ENCODE measurements around the gene CHRNE.

DNA sequence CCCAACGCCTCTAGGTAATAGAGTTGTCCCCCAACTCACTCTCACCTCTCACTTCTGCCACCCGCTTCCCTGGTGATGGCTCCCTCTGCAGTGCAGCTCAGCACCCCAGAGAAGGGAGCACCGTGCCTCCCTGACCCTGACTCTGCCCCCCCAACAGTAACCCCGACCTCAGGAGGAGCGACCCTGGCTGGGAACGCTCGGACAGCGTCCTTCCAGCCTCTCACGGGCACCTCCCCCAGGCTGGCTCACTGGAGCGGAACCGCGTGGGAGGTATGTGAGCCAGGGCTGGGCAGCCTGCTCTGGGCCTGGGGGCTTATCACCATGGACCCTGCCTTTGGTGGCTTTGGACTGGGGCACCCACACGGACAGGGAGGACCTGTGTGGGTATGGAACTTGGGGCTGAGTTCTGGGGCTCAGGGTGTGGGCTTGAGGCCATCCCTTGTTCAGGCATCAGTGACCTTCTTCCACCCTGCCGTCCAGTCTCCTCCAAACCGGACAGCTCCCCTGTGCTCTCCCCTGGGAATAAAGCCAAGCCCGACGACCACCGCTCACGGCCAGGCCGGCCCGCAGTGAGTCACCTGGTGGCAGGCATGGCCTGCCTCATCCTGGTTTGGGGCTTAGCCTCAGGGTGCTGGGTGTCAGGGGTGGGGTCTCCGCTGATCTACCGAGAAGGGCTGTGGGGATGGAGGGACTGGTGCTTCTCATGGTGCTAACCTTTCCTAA, 10.2 kb downstream of the CHRNE start:
- TF ChIP-seq, protein P1, sequence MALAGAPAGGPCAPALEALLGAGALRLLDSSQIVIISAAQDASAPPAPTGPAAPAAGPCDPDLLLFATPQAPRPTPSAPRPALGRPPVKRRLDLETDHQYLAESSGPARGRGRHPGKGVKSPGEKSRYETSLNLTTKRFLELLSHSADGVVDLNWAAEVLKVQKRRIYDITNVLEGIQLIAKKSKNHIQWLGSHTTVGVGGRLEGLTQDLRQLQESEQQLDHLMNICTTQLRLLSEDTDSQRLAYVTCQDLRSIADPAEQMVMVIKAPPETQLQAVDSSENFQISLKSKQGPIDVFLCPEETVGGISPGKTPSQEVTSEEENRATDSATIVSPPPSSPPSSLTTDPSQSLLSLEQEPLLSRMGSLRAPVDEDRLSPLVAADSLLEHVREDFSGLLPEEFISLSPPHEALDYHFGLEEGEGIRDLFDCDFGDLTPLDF (CRISPR knock-in tag; IDR thresholded peaks at IDR 0.05), result no peak
- no peak for TF ChIP-seq ZNF709 (CRISPR knock-in tag; IDR thresholded peaks at IDR 0.05)
- TF ChIP-seq, protein P2, sequence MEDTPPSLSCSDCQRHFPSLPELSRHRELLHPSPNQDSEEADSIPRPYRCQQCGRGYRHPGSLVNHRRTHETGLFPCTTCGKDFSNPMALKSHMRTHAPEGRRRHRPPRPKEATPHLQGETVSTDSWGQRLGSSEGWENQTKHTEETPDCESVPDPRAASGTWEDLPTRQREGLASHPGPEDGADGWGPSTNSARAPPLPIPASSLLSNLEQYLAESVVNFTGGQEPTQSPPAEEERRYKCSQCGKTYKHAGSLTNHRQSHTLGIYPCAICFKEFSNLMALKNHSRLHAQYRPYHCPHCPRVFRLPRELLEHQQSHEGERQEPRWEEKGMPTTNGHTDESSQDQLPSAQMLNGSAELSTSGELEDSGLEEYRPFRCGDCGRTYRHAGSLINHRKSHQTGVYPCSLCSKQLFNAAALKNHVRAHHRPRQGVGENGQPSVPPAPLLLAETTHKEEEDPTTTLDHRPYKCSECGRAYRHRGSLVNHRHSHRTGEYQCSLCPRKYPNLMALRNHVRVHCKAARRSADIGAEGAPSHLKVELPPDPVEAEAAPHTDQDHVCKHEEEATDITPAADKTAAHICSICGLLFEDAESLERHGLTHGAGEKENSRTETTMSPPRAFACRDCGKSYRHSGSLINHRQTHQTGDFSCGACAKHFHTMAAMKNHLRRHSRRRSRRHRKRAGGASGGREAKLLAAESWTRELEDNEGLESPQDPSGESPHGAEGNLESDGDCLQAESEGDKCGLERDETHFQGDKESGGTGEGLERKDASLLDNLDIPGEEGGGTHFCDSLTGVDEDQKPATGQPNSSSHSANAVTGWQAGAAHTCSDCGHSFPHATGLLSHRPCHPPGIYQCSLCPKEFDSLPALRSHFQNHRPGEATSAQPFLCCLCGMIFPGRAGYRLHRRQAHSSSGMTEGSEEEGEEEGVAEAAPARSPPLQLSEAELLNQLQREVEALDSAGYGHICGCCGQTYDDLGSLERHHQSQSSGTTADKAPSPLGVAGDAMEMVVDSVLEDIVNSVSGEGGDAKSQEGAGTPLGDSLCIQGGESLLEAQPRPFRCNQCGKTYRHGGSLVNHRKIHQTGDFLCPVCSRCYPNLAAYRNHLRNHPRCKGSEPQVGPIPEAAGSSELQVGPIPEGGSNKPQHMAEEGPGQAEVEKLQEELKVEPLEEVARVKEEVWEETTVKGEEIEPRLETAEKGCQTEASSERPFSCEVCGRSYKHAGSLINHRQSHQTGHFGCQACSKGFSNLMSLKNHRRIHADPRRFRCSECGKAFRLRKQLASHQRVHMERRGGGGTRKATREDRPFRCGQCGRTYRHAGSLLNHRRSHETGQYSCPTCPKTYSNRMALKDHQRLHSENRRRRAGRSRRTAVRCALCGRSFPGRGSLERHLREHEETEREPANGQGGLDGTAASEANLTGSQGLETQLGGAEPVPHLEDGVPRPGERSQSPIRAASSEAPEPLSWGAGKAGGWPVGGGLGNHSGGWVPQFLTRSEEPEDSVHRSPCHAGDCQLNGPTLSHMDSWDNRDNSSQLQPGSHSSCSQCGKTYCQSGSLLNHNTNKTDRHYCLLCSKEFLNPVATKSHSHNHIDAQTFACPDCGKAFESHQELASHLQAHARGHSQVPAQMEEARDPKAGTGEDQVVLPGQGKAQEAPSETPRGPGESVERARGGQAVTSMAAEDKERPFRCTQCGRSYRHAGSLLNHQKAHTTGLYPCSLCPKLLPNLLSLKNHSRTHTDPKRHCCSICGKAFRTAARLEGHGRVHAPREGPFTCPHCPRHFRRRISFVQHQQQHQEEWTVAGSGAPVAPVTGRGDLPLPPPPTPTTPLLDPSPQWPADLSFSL (CRISPR knock-in tag; IDR thresholded peaks at IDR 0.05), result no peak
- no peak for TF ChIP-seq HOXA7 (CRISPR knock-in tag; IDR thresholded peaks at IDR 0.05)
- no peak for TF ChIP-seq RXRA (CRISPR knock-in tag; IDR thresholded peaks at IDR 0.05)
- no peak for TF ChIP-seq SMAD1 (CRISPR knock-in tag; IDR thresholded peaks at IDR 0.05; ENCODE audit: borderline replicate concordance, low read depth)
- no peak for TF ChIP-seq TOPORS (CRISPR knock-in tag; IDR thresholded peaks at IDR 0.05)
- TF ChIP-seq, protein P3, sequence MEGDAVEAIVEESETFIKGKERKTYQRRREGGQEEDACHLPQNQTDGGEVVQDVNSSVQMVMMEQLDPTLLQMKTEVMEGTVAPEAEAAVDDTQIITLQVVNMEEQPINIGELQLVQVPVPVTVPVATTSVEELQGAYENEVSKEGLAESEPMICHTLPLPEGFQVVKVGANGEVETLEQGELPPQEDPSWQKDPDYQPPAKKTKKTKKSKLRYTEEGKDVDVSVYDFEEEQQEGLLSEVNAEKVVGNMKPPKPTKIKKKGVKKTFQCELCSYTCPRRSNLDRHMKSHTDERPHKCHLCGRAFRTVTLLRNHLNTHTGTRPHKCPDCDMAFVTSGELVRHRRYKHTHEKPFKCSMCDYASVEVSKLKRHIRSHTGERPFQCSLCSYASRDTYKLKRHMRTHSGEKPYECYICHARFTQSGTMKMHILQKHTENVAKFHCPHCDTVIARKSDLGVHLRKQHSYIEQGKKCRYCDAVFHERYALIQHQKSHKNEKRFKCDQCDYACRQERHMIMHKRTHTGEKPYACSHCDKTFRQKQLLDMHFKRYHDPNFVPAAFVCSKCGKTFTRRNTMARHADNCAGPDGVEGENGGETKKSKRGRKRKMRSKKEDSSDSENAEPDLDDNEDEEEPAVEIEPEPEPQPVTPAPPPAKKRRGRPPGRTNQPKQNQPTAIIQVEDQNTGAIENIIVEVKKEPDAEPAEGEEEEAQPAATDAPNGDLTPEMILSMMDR (CRISPR knock-in tag; IDR thresholded peaks at IDR 0.05), result no peak
- no peak for TF ChIP-seq ZNF121 (CRISPR knock-in tag; IDR thresholded peaks at IDR 0.05)
- TF ChIP-seq, protein P4, sequence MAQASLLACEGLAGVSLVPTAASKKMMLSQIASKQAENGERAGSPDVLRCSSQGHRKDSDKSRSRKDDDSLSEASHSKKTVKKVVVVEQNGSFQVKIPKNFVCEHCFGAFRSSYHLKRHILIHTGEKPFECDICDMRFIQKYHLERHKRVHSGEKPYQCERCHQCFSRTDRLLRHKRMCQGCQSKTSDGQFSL (CRISPR knock-in tag; IDR thresholded peaks at IDR 0.05), result no peak
- no peak for TF ChIP-seq TCF7L2 (IDR thresholded peaks at IDR 0.05; ENCODE audit: low read depth, low read length)
- no peak for TF ChIP-seq TSC22D2 (CRISPR knock-in tag; IDR thresholded peaks at IDR 0.05; ENCODE audit: borderline replicate concordance)
- TF ChIP-seq EP300 (IDR thresholded peaks at IDR 0.05; ENCODE audit: low read depth in 2 of 2, low read length in 2 of 2), result no peak
- TF ChIP-seq EP300 (CRISPR knock-in tag; IDR thresholded peaks at IDR 0.05; ENCODE audit: borderline replicate concordance), result no peak
- no peak for TF ChIP-seq FOXK2 (IDR thresholded peaks at IDR 0.05)
